ENCODE measurements around the gene TSPAN31. TPM values are rescaled to one million over a fixed set of nuclear protein-coding genes. Genes with fewer than 3 reads are reported as not detected.

TSPAN31 gene
- total RNA-seq, 2 experiments from 2014 or later, result 8.6 to 10.6 TPM

- ChIA-PET POLR2A (no interaction called here), CTCF (no interaction called here)
Observed at GRCh38 chr12:57732726-57733593, 11.9 kb upstream of the TSPAN31 start.

GRCh38 chr12:57733928-57734327 lies 10.9 kb upstream of the TSPAN31 start:
- ChIA-PET POLR2A (no interaction called here), CTCF (no interaction called here)

GRCh38 chr12:57734591-57734990 lies 10.2 kb upstream of the TSPAN31 start:
- CTCF ChIA-PET, result no interaction called here

GRCh38 chr12:57735198-57735855 lies 9.5 kb upstream of the TSPAN31 start:
- ChIA-PET CTCF (no interaction called here), POLR2A (no interaction called here)

More at GRCh38 chr12:57734591-57734990, 10.2 kb upstream of the TSPAN31 start:
- POLR2A ChIA-PET, result no interaction called here

GRCh38 chr12:57735952-57736740 lies 8.7 kb upstream of the TSPAN31 start:
- CTCF ChIA-PET, result no interaction called here
- POLR2A ChIA-PET, result no interaction called here

GRCh38 chr12:57736741-57737466 lies 7.9 kb upstream of the TSPAN31 start:
- ChIA-PET POLR2A (no interaction called here), CTCF (no interaction called here)

GRCh38 chr12:57737467-57738460 lies 7.1 kb upstream of the TSPAN31 start:
- CTCF ChIA-PET, result no interaction called here
- POLR2A ChIA-PET, result no interaction called here

- POLR2A ChIA-PET, result interaction anchor here (1.2 kb wide), 1 partner anchor 16 kb away, joined by 3 read pairs; no protein-coding TSS in a partner anchor
- CTCF ChIA-PET, result interaction anchor here (1.0 kb wide), 1 partner anchor 155 kb away, joined by 3 read pairs; no protein-coding TSS in a partner anchor
Observed at GRCh38 chr12:57738661-57739237, 6.1 kb upstream of the TSPAN31 start, which contains the start of gene AGAP2. Gene AGAP2, minus strand, starts transcription at chr12:57738742. Its CDS starts 496 bp downstream, at chr12:57738246.

GRCh38 chr12:57739387-57739786 lies 5.5 kb upstream of the TSPAN31 start:
- ChIA-PET POLR2A (interaction anchor here (1.2 kb wide), 1 partner anchor 17 kb away, joined by 3 read pairs; no protein-coding TSS in a partner anchor), CTCF (interaction anchor here (1.0 kb wide), 1 partner anchor 156 kb away, joined by 3 read pairs; no protein-coding TSS in a partner anchor)

- ChIA-PET POLR2A (interaction anchor here (1.2 kb wide), 1 partner anchor 17 kb away, joined by 3 read pairs; no protein-coding TSS in a partner anchor), CTCF (interaction anchor here (1.0 kb wide), 2 partner anchors 17 to 156 kb away, joined by 3 read pairs; no protein-coding TSS in a partner anchor)
Observed at GRCh38 chr12:57739914-57740538, 4.8 kb upstream of the TSPAN31 start.

- CTCF ChIA-PET, result interaction anchor here (0.5 to 1.9 kb wide), 9 partner anchors 10 to 984 kb away, joined by 3 to 9 read pairs (median 4); partner anchors contain the start of gene OS9
Observed at GRCh38 chr12:57740656-57741412, 4.0 kb upstream of the TSPAN31 start.

GRCh38 chr12:57741413-57741789 lies 3.4 kb upstream of the TSPAN31 start:
- CTCF ChIA-PET, result interaction anchor here (1.1 to 1.9 kb wide), 7 partner anchors 9 to 158 kb away, joined by 3 to 9 read pairs (median 5); partner anchors contain the start of gene OS9
- POLR2A ChIA-PET, result interaction anchor here (0.6 to 1.2 kb wide), 2 partner anchors 47 to 173 kb away, joined by 4 to 5 read pairs; partner anchors contain the start of gene OS9

More at GRCh38 chr12:57740656-57741412, 4.0 kb upstream of the TSPAN31 start:
- POLR2A ChIA-PET, result interaction anchor here (0.6 kb wide), 2 partner anchors 217 to 367 kb away, joined by 3 to 17 read pairs; no protein-coding TSS in a partner anchor

- POLR2A ChIA-PET, result interaction anchor here (0.6 to 1.2 kb wide), 2 partner anchors 48 to 174 kb away, joined by 4 to 5 read pairs; partner anchors contain the start of gene OS9
- CTCF ChIA-PET, result interaction anchor here (0.6 to 1.9 kb wide), 7 partner anchors 9 to 115 kb away, joined by 3 to 9 read pairs (median 4); partner anchors contain the start of gene OS9
Observed at GRCh38 chr12:57741844-57742738, 2.7 kb upstream of the TSPAN31 start.

GRCh38 chr12:57743769-57744168 lies 1.1 kb upstream of the TSPAN31 start:
- ChIA-PET CTCF (interaction anchor here (1.1 kb wide), 1 partner anchor 155 kb away, joined by 4 read pairs; no protein-coding TSS in a partner anchor), POLR2A (no interaction called here)
